Subcutaneous adipose tissue (tissue), 4 donors: Measurements from ENCODE around the gene AFF4. TPM values are rescaled to one million over a fixed set of nuclear protein-coding genes. Genes with fewer than 3 reads are reported as not detected.

Experiments
- total RNA-seq, 4 donors: library from RNA; depleted of rRNA; stranded (reverse); fragments of >200 nt; gene quantifications; one replicate each; pipeline ENCODE4 v1.1.0, GENCODE V29; 2016
- TF ChIP-seq, protein P1 (sequence below): fragments of 450-650 bp; IDR thresholded peaks from one replicate; pipeline ENCODE4 v1.5.1; 2016; ENCODE audit warnings: low read depth, mild to moderate bottlenecking, control low read depth, antibody characterized with exemption, moderate library complexity

The AFF4 gene
- total RNA-seq, 4 donors from 2014 or later: 61.6 to 84.1 (median 67.1) TPM

DNA sequence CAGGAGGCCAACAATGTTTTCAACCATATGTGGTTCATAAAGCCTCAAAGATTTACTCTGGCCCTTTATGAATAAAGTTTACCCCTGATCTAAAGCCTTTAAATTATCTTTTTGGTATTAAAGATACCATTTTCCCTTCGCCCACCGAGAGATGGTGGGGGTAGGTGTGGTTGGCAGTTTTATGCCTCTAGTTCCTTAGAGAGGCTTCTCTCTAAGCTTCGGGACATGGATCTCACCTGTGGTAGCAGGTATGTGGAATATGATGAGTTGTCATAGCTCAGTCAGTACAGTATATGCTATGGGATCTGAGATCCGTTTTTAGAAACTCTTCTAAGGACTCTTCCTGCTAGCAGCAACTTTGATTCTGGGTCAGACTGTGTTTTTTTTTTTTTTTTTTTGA lies 94.7 kb downstream of the AFF4 start:
- TF ChIP-seq, protein P1, sequence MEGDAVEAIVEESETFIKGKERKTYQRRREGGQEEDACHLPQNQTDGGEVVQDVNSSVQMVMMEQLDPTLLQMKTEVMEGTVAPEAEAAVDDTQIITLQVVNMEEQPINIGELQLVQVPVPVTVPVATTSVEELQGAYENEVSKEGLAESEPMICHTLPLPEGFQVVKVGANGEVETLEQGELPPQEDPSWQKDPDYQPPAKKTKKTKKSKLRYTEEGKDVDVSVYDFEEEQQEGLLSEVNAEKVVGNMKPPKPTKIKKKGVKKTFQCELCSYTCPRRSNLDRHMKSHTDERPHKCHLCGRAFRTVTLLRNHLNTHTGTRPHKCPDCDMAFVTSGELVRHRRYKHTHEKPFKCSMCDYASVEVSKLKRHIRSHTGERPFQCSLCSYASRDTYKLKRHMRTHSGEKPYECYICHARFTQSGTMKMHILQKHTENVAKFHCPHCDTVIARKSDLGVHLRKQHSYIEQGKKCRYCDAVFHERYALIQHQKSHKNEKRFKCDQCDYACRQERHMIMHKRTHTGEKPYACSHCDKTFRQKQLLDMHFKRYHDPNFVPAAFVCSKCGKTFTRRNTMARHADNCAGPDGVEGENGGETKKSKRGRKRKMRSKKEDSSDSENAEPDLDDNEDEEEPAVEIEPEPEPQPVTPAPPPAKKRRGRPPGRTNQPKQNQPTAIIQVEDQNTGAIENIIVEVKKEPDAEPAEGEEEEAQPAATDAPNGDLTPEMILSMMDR: no peak

DNA sequence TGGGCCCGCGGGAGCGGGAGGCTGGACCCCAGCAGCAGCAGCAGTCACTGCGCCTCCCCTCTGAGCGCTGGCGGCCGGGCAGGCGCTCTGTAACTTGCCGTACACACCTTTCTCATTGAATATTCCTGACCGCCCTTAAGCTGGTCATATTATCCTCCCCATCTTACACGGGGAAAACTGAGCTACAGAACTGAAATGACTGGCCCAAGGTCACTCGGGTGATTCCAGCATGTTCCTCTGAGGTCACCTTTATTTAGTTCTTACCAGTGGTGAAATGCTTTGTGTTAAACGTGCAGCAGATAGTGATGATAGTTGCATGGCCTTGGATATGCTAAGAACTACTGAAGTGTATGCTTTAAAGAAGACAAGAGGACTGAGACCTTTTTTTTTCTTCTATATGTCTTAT lies 96.4 kb downstream of the AFF4 start:
- TF ChIP-seq, protein P1: no peak

DNA sequence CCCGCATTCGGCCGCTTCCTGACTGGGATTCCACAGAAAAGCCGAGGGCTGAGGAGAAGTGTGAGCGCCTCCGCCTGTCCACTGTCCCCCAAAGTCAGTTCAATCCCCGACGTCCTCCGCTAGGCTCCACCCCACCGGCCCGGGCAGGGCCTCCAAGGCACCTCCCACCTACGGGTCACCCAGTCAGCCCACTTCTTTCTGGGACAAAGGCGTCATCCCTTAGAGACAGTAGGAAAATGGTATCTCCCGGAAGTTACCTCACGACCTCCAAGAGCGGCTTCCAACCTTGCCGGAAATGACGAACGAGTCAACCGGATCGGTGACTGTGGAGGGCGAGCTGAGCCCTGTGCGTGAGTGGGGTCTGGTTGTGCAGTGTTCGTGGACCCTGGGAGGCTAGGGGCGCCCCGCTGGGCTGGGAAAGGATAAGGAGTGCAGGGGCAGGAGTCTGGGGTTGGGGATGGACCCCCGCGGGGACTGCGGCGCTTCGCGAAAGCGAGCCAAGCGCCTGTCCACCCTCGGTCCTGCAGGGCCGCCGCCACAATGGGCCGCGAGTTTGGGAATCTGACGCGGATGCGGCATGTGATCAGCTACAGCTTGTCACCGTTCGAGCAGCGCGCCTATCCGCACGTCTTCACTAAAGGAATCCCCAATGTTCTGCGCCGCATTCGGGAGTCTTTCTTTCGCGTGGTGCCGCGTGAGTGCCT lies 96.9 kb downstream of the AFF4 start, which contains the start of the genes GDF9 and UQCRQ:
Gene GDF9 (minus strand): TSS at position 128 of the 704 bp plus-strand sequence. CDS start 1,936 bp downstream, outside the sequence.
Gene UQCRQ (plus strand): TSS at position 301 of the 704 bp plus-strand sequence. CDS start 240 bp downstream, at position 541.
- TF ChIP-seq, protein P1: no peak

DNA sequence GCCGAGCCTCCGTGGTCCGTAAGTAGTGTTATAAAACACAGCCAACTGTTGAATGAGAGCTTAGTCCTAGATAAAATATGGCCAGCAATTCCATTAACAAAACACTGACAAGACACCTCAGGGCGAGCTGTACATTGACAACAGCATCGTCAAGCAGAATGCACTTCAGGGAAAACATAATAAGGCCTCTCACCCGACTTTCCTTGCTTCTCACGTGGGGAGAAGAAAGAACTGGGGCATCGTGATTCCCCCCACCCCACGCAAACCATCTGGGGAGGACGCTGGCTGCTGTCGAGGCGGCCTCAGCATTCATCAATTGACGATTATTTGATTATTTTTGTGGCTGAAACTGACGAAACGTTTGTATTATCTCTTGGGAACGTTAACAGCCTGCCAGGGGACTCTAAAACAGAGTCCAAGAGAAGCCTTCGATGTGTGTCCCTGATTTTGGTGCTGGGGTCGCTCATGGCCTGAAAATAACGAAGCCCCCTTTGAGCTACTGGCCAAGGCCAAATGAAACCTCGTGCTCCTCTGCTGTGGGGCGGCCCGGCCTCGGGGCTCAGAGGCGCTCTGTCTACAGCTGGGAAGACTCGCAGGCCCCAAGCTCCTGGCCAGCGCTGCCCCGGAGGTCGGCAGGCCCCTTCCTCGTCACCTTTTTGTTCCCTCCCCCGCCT lies 97.6 kb downstream of the AFF4 start:
- TF ChIP-seq, protein P1: no peak

DNA sequence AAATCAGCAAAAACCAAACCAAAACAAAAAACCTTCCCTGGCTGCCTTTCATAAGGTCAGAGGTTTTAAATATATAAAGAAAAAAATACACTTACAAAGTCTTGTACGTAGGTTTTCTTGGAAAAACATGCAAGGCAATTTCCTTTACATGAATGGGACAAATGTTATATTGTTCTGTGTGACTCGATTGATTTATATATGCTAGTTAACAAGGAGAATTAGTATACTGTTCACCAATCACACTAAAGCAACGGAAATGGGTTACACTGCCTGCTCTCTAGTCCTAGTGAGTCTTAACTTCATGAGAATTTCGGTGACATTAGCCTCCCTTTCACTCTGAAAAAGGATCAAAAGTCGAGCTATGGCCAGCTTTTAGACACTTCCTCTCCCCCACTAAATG lies 102.7 kb downstream of the AFF4 start:
- TF ChIP-seq, protein P1: no peak

DNA sequence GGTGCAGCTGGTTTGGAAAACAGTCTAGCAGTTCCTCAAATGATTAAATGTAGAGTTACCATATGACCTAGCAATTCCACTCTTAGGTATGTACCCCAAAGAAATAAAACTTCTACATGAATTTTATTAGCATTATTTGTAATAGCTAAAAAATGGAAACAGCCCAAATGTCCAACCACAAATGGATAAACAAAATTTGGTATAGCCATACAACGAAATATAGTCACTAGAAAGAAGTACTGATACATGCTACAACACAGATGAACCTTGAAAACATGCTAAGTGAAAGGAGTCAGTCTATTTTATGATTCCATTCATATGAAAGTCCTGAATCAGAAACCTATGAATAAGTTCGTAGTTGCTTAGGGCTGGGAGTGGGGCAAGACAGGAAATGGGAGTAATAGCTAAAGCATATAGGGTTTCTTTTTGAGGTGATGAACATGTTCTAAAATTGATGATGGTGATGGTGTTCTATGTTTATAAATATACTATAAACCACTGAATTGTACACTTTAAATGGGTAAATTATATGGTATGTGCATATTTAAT lies 103.5 kb downstream of the AFF4 start:
- TF ChIP-seq, protein P1: no peak

DNA sequence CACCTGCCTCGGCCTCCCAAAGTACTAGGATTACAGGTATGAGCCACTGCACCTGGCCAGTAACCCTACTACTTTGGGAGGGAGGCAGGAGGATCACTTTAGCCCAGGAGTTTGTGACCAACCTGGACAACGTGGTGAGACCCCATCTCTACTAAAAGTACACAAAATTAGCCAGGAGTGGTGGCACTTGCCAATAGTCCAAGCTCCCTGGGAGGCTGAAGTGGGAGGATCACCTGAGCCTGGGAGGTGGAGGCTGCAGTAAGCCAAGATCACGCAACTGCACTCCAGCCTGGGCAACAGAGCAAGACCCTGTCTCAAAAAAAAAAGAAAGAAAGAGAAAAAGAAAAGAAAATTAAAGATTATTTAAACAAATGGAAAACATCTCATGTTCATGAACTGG lies 107.4 kb downstream of the AFF4 start:
- TF ChIP-seq, protein P1: no peak
